ENCODE measurements around the gene RFX6.

The RFX6 gene

DNA sequence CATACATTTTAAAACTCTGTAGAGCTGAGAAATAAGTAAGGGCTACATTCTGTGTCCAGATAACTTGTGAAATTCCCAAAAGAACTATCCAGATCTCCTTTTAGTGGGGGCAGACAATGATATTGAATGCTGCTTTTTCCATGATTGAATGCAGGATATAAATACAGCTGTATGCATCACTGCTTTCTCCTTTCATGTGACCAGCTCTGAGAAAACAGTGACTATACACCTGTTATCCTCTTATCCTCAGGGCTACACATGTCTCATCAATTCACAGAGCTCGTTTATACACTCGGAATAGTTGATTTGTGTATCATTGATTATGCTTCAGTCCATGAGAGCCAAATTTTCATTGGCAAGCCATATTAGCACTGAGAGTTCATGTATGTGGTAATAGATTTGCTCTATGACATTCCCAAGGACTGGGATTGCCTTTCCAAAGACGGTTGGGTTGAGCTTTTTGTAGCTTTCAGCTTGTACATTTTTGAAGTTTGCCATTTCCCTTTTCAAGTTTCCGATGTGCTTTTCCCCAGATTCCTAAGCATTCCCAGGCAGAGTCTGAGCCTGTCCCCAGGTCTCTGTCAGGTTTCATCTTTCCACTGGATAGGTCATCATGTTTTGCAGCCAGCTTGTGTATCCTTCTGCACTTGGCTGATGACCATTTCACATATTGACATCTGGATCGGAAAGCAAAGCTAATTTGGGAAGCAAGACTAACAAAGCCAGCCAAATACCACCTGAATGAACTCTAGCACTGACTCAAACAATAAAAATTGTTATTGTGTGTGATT, 97.7 kb downstream of the RFX6 start:
- DNase-seq: no peak

GRCh38 chr6:116975600-116975999, 98.6 kb downstream of the RFX6 start:
- no peak for DNase-seq

DNA sequence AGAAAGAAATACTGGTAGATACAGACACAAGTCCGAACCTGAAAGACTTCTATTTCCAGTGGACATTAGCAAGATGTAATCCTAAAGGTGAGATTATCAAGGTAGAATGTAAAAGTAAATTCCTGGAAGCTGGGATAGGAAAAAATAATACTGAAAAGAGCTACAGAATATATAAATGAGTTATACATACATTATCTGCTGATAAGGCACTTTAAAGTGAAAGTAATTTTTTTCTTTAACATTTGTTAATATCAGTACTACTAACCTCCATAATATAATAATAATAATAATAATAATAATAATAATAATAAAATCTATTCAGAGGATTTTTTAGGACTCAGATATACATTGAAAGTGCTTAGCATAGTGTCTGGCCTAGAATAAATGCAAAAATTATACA, 102.5 kb downstream of the RFX6 start:
- no peak for DNase-seq

Data from CD4-positive, alpha-beta T cell treated with Interleukin-4 for 4 hours (primary cell).